Epithelial cell of proximal tubule (primary cell): Measurements from ENCODE around the gene JMJD6. TPM values are rescaled to one million over a fixed set of nuclear protein-coding genes. Genes with fewer than 3 reads are reported as not detected.

Experiments
- DNase-seq: peaks from one replicate; pipeline ENCODE4 v3.0.0-alpha.2; 2011; ENCODE audit warnings: low read depth
- H3K4me3 ChIP-seq: 2 replicates; pipeline ENCODE4 v1.5.1; 2011; ENCODE audit warnings: low read depth, mild to moderate bottlenecking, low read length
- CTCF ChIP-seq: conservative IDR thresholded peaks from 2 replicates; pipeline ENCODE4 v1.5.1; 2012; ENCODE audit warnings: low read depth, mild to moderate bottlenecking, low read length
- total RNA-seq: library from RNA; depleted of rRNA; stranded (reverse); fragments of >200 nt; gene quantifications from 2 replicates; pipeline ENCODE4 v1.2.3, GENCODE V29; 2015

JMJD6 gene
- total RNA-seq, 1 donor from 2014 or later = 41.2 TPM

GRCh38 chr17:76672892-76673291, 53.5 kb downstream of the JMJD6 start:
- no peak for TF ChIP-seq CTCF
- H3K4me3 ChIP-seq = no peak overlapping the region
- no peak for DNase-seq

GRCh38 chr17:76672270-76672851, 54.0 kb downstream of the JMJD6 start:
- H3K4me3 ChIP-seq = peak overlapping the region; percentile 67
- DNase-seq = no peak
- TF ChIP-seq CTCF = no peak

GRCh38 chr17:76671912-76672262, 54.5 kb downstream of the JMJD6 start:
- H3K4me3 ChIP-seq = peak overlapping the region; percentile 67
- TF ChIP-seq CTCF = no peak
- no peak for DNase-seq

GRCh38 chr17:76671123-76671911, 55.1 kb downstream of the JMJD6 start:
- peak; percentile 97 for DNase-seq
- peak overlapping the region; percentile 67 for H3K4me3 ChIP-seq
- TF ChIP-seq CTCF = no peak

- H3K4me3 ChIP-seq = peak overlapping the region; percentile 54
- TF ChIP-seq CTCF = peak; percentile 22
- no peak for DNase-seq
These were observed 55.7 kb downstream of the JMJD6 start for GRCh38 chr17:76670718-76671122.

DNA sequence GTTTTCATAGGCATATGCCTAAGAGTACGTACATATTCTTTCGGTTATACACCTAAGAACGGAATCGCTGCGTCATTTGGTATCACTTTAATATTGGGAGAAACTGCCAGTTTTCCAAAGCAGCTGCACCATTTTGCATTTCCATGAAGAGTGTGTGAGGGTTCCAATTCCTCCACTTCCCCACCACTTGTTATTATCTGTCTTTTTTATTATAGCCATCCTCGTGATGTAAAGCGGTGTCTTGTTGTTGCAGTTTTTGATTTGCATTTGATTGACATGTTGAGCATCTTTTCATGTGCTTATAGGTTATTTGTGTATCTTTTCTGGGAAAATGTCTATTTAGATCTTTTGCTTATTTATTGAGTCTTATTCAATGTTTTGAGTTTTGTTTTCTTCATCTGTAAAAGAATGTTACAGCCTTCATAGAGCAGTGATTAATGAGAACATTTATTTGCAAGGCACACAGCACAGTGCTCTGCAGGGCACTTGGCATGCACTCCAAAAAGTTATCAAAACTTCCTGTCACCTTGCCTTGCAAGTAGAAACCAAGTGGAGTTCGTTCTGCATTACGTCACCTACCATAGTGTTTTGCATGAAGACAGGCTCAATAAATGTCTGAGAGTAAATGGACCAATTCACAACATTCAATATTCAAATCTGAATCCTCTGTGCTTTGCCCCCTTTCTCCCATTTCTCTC, 56.2 kb downstream of the JMJD6 start:
- H3K4me3 ChIP-seq = no peak overlapping the region
- DNase-seq = no peak
- no peak for TF ChIP-seq CTCF

Other genes with a start within 250 kb of the JMJD6 start
- 35.2 and 101 TPM in 2 replicates for gene RHBDF2, start 225.2 kb downstream of the JMJD6 start, total RNA-seq
- 10.2 and 49.9 TPM in 2 replicates for gene CYGB, start 188.9 kb downstream of the JMJD6 start, total RNA-seq
- gene PRCD, start 186.6 kb downstream of the JMJD6 start, total RNA-seq = 0.22 and 5.8 TPM in 2 replicates
- gene ST6GALNAC2, start 140.7 kb downstream of the JMJD6 start, total RNA-seq = 1.4 and 2.9 TPM in 2 replicates
- 0.36 and 0.52 TPM in 2 replicates for gene ST6GALNAC1, start 82.8 kb downstream of the JMJD6 start, total RNA-seq
- gene MXRA7, start 15.6 kb downstream of the JMJD6 start, total RNA-seq = 147 and 167 TPM in 2 replicates
- gene METTL23, start 233 bp upstream of the JMJD6 start, total RNA-seq = 30.0 and 34.7 TPM in 2 replicates
- gene SRSF2, start 10.7 kb upstream of the JMJD6 start, total RNA-seq = 275 and 497 TPM in 2 replicates
- 12.4 and 13.5 TPM in 2 replicates for gene MFSD11, start 11.5 kb upstream of the JMJD6 start, total RNA-seq
- 1.7 and 7.5 TPM in 2 replicates for gene MGAT5B, start 141.8 kb upstream of the JMJD6 start, total RNA-seq